Gastroesophageal sphincter (tissue), 4 donors: ENCODE results near the gene ARHGAP30. TPM values are rescaled to one million over a fixed set of nuclear protein-coding genes. Genes with fewer than 3 reads are reported as not detected.

Source experiments
- ATAC-seq: fragments of 150-250 bp; one replicate; pipeline ENCODE4 v1.9.1; 2016; ENCODE audit warnings: mild to moderate bottlenecking, moderate library complexity
- H3K27ac ChIP-seq, 4 donors: fragments of 200-600 bp; sonication (generic) in 3 of 4; 1 replicate in 3 of 4; 2 replicates in 1 of 4; pipeline ENCODE4 v1.5.1; 2016 to 2019
- H3K27me3 ChIP-seq: fragments of 200-600 bp; sonication (generic); one replicate; pipeline ENCODE4 v1.5.1; 2019
- H3K36me3 ChIP-seq, 2 donors: fragments of 200-600 bp; sonication (generic); one replicate each; pipeline ENCODE4 v1.5.1; 2019; ENCODE audit warnings: control low read depth in 1 of 2
- H3K4me1 ChIP-seq, 3 donors: fragments of 200-600 bp; sonication (generic); 1 replicate in 2 of 3; 2 replicates in 1 of 3; pipeline ENCODE4 v1.5.1; 2016 to 2019; ENCODE audit warnings: control low read depth in 2 of 3
- H3K4me3 ChIP-seq, 2 donors: fragments of 200-600 bp; sonication (generic); one replicate each; pipeline ENCODE4 v1.5.1; 2019; ENCODE audit warnings: mild to moderate bottlenecking in 1 of 2, moderate library complexity in 1 of 2
- H3K9me3 ChIP-seq, 3 donors: fragments of 200-600 bp; sonication (generic); one replicate each; pipeline ENCODE4 v1.5.1; 2017 to 2019; ENCODE audit warnings: control low read depth in 2 of 3
- EP300 ChIP-seq: sonication (generic); formaldehyde crosslinking; IDR thresholded peaks from one replicate; pipeline ENCODE4 v1.6.1; 2017; ENCODE audit warnings: antibody characterized with exemption, mild to moderate bottlenecking
- POLR2A ChIP-seq, 2 donors: fragments of 450-650 bp; IDR thresholded peaks; one replicate each; pipeline ENCODE4 v1.6.1; 2017; ENCODE audit warnings: antibody characterized with exemption in 2 of 2, mild to moderate bottlenecking in 2 of 2, moderate library complexity in 1 of 2
- POLR2AphosphoS5 ChIP-seq: sonication (generic); formaldehyde crosslinking; IDR thresholded peaks from one replicate; pipeline ENCODE4 v1.6.1; 2017; ENCODE audit warnings: antibody characterized with exemption
- WGBS, 2 donors: methylation state at CpG; one replicate each; pipeline ENCODE4 v1.1.5; 2018; ENCODE audit warnings: low coverage in 1 of 2; 5-methylcytosine and 5-hydroxymethylcytosine counted together
- total RNA-seq, 4 donors: library from RNA; depleted of rRNA; stranded (reverse); fragments of >200 nt; gene quantifications; one replicate each; pipeline ENCODE4 v1.1.0, GENCODE V29; 2016
- TF ChIP-seq, protein P1 (sequence below), 4 experiments: fragments of 200-600 bp in 2 of 4; fragments of 450-650 bp in 2 of 4; sonication (generic) in 1 of 4; IDR thresholded peaks; one replicate each; pipeline ENCODE4 v1.5.1; 2017 to 2019; ENCODE audit warnings: antibody characterized with exemption in 4 of 4, mild to moderate bottlenecking in 2 of 4, moderate library complexity in 2 of 4

ARHGAP30 gene
- total RNA-seq, 4 donors from 2014 or later = 1.9 to 11.6 (median 4.4) TPM

- Histone ChIP-seq H3K36me3 (no peaks in the 10 kb centered on the region), H3K27me3 (no peaks in the 10 kb centered on the region), H3K9me3 (no peaks in the 10 kb centered on the region), H3K4me3 (no peak overlapping the region), H3K4me1 (peaks cover 0 to 6% (median 0%) of the 10 kb centered on the region in 3 donors), H3K27ac (peak overlapping the region in 2 of 4 donors; percentile 70 to 73)
- 80 to 85% methylated on average over 1 to 3 of the region's 3 CpGs for WGBS, 2 donors
- no peak for ATAC-seq
- TF ChIP-seq, protein P1, sequence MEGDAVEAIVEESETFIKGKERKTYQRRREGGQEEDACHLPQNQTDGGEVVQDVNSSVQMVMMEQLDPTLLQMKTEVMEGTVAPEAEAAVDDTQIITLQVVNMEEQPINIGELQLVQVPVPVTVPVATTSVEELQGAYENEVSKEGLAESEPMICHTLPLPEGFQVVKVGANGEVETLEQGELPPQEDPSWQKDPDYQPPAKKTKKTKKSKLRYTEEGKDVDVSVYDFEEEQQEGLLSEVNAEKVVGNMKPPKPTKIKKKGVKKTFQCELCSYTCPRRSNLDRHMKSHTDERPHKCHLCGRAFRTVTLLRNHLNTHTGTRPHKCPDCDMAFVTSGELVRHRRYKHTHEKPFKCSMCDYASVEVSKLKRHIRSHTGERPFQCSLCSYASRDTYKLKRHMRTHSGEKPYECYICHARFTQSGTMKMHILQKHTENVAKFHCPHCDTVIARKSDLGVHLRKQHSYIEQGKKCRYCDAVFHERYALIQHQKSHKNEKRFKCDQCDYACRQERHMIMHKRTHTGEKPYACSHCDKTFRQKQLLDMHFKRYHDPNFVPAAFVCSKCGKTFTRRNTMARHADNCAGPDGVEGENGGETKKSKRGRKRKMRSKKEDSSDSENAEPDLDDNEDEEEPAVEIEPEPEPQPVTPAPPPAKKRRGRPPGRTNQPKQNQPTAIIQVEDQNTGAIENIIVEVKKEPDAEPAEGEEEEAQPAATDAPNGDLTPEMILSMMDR (IDR thresholded peaks at IDR 0.05) = no peak
- no peak for TF ChIP-seq POLR2AphosphoS5
- no peak for TF ChIP-seq EP300
- TF ChIP-seq POLR2A (IDR thresholded peaks at IDR 0.05) = no peak
Observed at GRCh38 chr1:161012420-161012819, 57.3 kb downstream of the ARHGAP30 start.

- no peak overlapping the region for H3K27ac ChIP-seq
- TF ChIP-seq EP300 (no peak), POLR2AphosphoS5 (no peak), POLR2A (IDR thresholded peaks at IDR 0.05) (no peak)
- TF ChIP-seq, protein P1 (IDR thresholded peaks at IDR 0.05) = no peak
- WGBS, 2 donors = 86 to 94% methylated on average over 3 to 5 of the region's 7 CpGs
- no peak for ATAC-seq
- no peak overlapping the region for H3K4me3 ChIP-seq
- H3K27me3 ChIP-seq = no peaks in the 10 kb centered on the region
- H3K4me1 ChIP-seq = peaks cover 0 to 6% (median 0%) of the 10 kb centered on the region in 3 donors
- H3K9me3 ChIP-seq = no peaks in the 10 kb centered on the region
- H3K36me3 ChIP-seq = no peaks in the 10 kb centered on the region
Observed at GRCh38 chr1:161009602-161010211, 60.0 kb downstream of the ARHGAP30 start.

GRCh38 chr1:161008869-161009510, 60.7 kb downstream of the ARHGAP30 start:
- peaks cover 0 to 6% (median 0%) of the 10 kb centered on the region in 3 donors for H3K4me1 ChIP-seq
- 77 to 92% methylated on average over 3 to 4 of the region's 4 CpGs for WGBS, 2 donors
- H3K9me3 ChIP-seq = no peaks in the 10 kb centered on the region
- H3K27me3 ChIP-seq = no peaks in the 10 kb centered on the region
- no peak overlapping the region for H3K4me3 ChIP-seq
- TF ChIP-seq POLR2AphosphoS5 (no peak), EP300 (no peak), POLR2A (IDR thresholded peaks at IDR 0.05) (no peak)
- TF ChIP-seq, protein P1 (IDR thresholded peaks at IDR 0.05) = no peak
- no peaks in the 10 kb centered on the region for H3K36me3 ChIP-seq
- no peak for ATAC-seq
- no peak overlapping the region for H3K27ac ChIP-seq

- ATAC-seq = no peak
- 90 to 100% methylated on average over 2 of the region's 2 CpGs for WGBS, 2 donors
Observed at GRCh38 chr1:161007369-161007768, 62.3 kb downstream of the ARHGAP30 start.

More at GRCh38 chr1:161007369-161007768, 62.3 kb downstream of the ARHGAP30 start:
- Histone ChIP-seq H3K9me3 (no peaks in the 10 kb centered on the region), H3K4me3 (no peak overlapping the region), H3K36me3 (no peaks in the 10 kb centered on the region), H3K4me1 (no peaks in the 10 kb centered on the region), H3K27ac (no peak overlapping the region), H3K27me3 (no peaks in the 10 kb centered on the region)
- TF ChIP-seq EP300 (no peak), POLR2A (IDR thresholded peaks at IDR 0.05) (no peak), POLR2AphosphoS5 (no peak)
- TF ChIP-seq, protein P1 (IDR thresholded peaks at IDR 0.05) = no peak
